GM19035 (cell line): ENCODE measurements around the gene ARHGEF25.
A peak's percentile ranks its signal among the peaks of the same experiment; 100 is the strongest.
"Not testable (repeated sequence)": the region's sequence is repeated elsewhere in the genome, so short reads cannot be mapped to it uniquely, and the experiment has no call there.

Source experiments
- ATAC-seq: cut with Tn5 transposase; IDR thresholded peaks from one replicate; pipeline ENCODE4 v1.9.1; 2021; ENCODE audit not compliant: unreplicated experiment

Gene ARHGEF25

GRCh38 chr12:57584690-57585089, 26.5 kb upstream of the ARHGEF25 start:
- ATAC-seq, result no peak

GRCh38 chr12:57585156-57585555, 26.1 kb upstream of the ARHGEF25 start:
- ATAC-seq, result no peak

- ATAC-seq, result no peak
These were observed 25.1 kb upstream of the ARHGEF25 start for GRCh38 chr12:57586128-57586527.

GRCh38 chr12:57586832-57587429, 24.3 kb upstream of the ARHGEF25 start:
- ATAC-seq, result no peak

GRCh38 chr12:57588951-57589610, 22.2 kb upstream of the ARHGEF25 start:
- not testable (repeated sequence) for ATAC-seq

- ATAC-seq, result no peak
These were observed 20.8 kb upstream of the ARHGEF25 start for GRCh38 chr12:57590479-57590863.

- ATAC-seq, result peak; percentile 94
These were observed 20.1 kb upstream of the ARHGEF25 start, which contains the start of gene PIP4K2C for GRCh38 chr12:57590864-57591781. PIP4K2C (plus strand) TSS chr12:57591192; CDS start chr12:57591290, 98 bp downstream.

- no peak for ATAC-seq
These were observed 19.4 kb upstream of the ARHGEF25 start for GRCh38 chr12:57591782-57592325.

- ATAC-seq, result no peak
These were observed 18.6 kb upstream of the ARHGEF25 start for GRCh38 chr12:57592551-57593165.

GRCh38 chr12:57593187-57593586, 18.0 kb upstream of the ARHGEF25 start:
- ATAC-seq, result no peak

GRCh38 chr12:57600395-57600794, 10.8 kb upstream of the ARHGEF25 start:
- ATAC-seq, result no peak

- no peak for ATAC-seq
These were observed 8.7 kb upstream of the ARHGEF25 start for GRCh38 chr12:57602544-57602943.

GRCh38 chr12:57603324-57603723, 7.9 kb upstream of the ARHGEF25 start:
- ATAC-seq, result no peak

- ATAC-seq, result no peak
These were observed 7.3 kb upstream of the ARHGEF25 start for GRCh38 chr12:57603815-57604453.

GRCh38 chr12:57604454-57604991, 6.7 kb upstream of the ARHGEF25 start, which contains the start of gene DTX3:
DTX3 (plus strand) TSS chr12:57604824; CDS start chr12:57606518, 1,694 bp downstream.
- ATAC-seq, result peak; percentile 64

GRCh38 chr12:57604992-57605810, 6.0 kb upstream of the ARHGEF25 start:
- ATAC-seq, result peak; percentile 31

- ATAC-seq, result no peak
These were observed 5.4 kb upstream of the ARHGEF25 start for GRCh38 chr12:57605811-57606311.

GRCh38 chr12:57606399-57606798, 4.8 kb upstream of the ARHGEF25 start:
- no peak for ATAC-seq

GRCh38 chr12:57606821-57607220, 4.4 kb upstream of the ARHGEF25 start:
- no peak for ATAC-seq
